Right forelimb (tissue), 1 donor: Measurements from ENCODE around the gene NEK6.

Source experiments
- DNase-seq: peaks from one replicate; pipeline ENCODE4 v3.0.0-alpha.2; 2018

NEK6 gene

GRCh38 chr9:124357721-124358361, 100.1 kb downstream of the NEK6 start:
- DNase-seq: no peak

DNA sequence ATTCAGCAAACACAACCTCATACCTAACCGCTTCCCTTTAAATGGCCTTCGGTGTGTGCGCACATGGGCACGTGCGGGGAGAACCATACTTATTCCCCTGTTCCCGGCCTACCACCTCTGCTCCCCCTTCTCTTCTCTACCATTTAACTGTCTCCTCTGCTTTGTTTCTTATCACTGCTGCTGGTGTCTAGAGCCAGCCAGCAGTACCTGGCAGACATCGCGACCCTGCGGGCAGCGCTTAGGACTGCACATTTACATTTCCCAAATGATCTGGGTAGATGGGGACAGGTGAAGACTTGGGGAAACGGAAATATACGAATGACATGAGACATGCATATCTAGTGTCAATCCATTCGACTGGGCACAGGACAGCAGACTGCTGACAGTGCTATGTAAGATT, 100.9 kb downstream of the NEK6 start:
- DNase-seq: no peak

DNA sequence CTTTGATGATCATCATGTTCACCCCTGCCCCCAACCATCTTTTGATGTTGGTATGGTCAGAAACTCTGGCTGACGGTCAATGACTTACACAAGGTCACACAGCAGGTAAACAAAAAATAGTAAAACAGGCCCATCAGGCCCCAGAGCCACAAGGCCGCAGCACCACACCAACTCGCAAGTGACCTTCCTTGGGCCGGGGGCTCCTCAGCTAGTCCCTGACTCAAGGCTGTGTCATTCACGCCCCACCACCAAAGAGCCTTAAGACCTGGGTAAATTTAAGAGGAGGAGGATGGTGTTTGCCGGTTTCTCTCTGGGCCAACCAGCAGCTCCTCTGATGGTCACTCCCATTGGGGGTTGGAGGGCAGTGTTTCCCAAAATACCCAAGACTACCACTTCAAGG, 101.7 kb downstream of the NEK6 start:
- DNase-seq: no peak

- DNase-seq: no peak
Observed at GRCh38 chr9:124359855-124360678, 102.3 kb downstream of the NEK6 start.

- DNase-seq: no peak
Observed at GRCh38 chr9:124361128-124361527, 103.4 kb downstream of the NEK6 start.

GRCh38 chr9:124363326-124364096, 105.8 kb downstream of the NEK6 start:
- no peak for DNase-seq

- DNase-seq: no peak
Observed at GRCh38 chr9:124364141-124364540, 106.4 kb downstream of the NEK6 start.

GRCh38 chr9:124365036-124365435, 107.3 kb downstream of the NEK6 start:
- DNase-seq: no peak

- DNase-seq: no peak
Observed at GRCh38 chr9:124366476-124367220, 108.9 kb downstream of the NEK6 start.

GRCh38 chr9:124368692-124369091, 110.9 kb downstream of the NEK6 start:
- DNase-seq: no peak

GRCh38 chr9:124369231-124369797, 111.6 kb downstream of the NEK6 start:
- DNase-seq: no peak

DNA sequence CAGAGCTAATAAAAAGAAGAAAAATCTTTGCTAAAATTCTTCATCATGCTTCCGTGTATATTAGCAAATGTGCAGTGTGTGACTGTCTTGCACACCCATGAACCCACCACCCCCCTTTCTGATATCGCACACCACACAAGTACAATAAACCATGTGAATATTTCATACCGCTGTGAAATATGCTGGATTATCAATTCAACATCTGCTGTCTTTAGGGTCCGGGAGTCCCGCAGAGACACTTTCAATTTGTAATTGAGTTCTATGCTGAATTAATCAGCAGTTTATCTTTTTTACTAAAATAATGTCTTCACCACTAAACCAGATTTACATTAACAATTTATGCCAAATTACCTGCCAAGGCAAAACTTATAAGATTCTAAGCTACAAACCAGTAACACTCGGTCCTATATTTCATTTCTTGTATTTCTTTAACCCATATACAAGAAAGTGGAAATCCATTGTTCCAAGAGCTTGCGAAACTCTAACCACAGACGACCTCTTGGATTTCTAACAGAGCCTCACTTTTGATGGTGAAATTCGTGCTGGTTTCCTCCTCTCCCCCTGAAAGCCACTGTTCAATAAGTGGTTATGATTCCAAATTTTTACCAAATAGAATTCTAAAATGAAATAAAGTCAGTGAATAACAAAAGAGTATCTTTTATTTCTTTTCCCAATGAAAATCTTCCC, 113.3 kb downstream of the NEK6 start:
- DNase-seq: no peak

DNA sequence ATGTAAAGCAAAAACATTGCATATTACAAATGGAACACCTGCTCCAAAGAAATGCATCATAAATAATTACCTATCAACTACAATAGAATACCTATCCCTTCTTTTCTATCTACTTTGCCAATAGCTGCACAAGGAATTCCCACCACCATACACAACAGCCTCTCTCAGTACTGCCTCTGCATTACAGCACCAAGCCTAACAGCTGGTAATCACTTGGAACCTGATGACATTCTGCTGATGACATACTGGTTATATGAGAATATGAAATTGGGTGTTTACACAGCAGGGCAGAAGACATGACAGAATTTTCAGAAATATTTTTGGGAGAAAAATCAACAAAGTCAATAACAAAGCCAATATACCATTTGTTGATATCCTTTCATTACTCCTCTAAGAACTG, 114.3 kb downstream of the NEK6 start:
- DNase-seq: no peak

- no peak for DNase-seq
Observed at GRCh38 chr9:124373386-124373785, 115.6 kb downstream of the NEK6 start.

- no peak for DNase-seq
Observed at GRCh38 chr9:124373851-124374250, 116.1 kb downstream of the NEK6 start.

DNA sequence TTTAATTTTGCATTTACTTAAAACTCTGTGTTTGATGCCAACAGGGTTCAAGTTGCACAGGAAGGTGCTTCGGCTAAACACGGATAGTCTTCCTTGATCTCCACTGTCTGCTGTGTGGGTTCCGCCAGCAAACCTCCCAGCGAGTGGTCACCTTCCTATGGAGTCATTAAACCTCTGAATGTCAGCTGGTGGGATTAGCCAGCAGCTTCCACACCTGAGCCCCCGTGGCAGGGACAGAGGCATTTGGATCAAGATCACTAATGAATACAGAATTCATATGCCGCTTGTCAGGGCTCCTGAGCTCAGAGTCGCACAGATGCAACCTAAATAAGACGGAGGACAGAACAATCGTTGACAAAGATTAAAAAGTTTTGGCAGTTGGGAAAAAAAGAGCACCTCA, 118.0 kb downstream of the NEK6 start:
- DNase-seq: no peak

GRCh38 chr9:124376329-124376728, 118.6 kb downstream of the NEK6 start:
- no peak for DNase-seq

GRCh38 chr9:124377551-124378406, 120.0 kb downstream of the NEK6 start:
- DNase-seq: no peak

- DNase-seq: no peak
Observed at GRCh38 chr9:124381170-124381945, 123.6 kb downstream of the NEK6 start.

GRCh38 chr9:124384210-124384609, 126.5 kb downstream of the NEK6 start:
- DNase-seq: no peak
